MM.1S (cell line): ENCODE results near the gene PIK3C3.

Experiments
- DNase-seq: peaks from one replicate; pipeline ENCODE4 v3.0.0-alpha.2; 2015
- H2AFZ ChIP-seq: fragments of 300-600 bp; sonication (generic); 2 replicates; pipeline ENCODE4 v1.6.0; 2016; ENCODE audit warnings: antibody characterized with exemption, low read length
- H3F3A ChIP-seq: fragments of 300-600 bp; sonication (generic); 2 replicates; pipeline ENCODE4 v1.6.1; 2016; ENCODE audit warnings: mild to moderate bottlenecking, antibody characterized with exemption, low read length, moderate library complexity, mixed read lengths; ENCODE audit not compliant: insufficient read depth
- H3K27ac ChIP-seq: fragments of 300-600 bp; sonication (generic); 2 replicates; pipeline ENCODE4 v1.5.1; 2016; ENCODE audit warnings: mild to moderate bottlenecking, low read length
- H3K27me3 ChIP-seq: fragments of 300-600 bp; sonication (generic); replicated peaks from 2 replicates; pipeline ENCODE4 v1.6.0; 2016; ENCODE audit warnings: low read length; ENCODE audit not compliant: insufficient read depth
- H3K36me3 ChIP-seq: fragments of 300-600 bp; sonication (generic); replicated peaks from 2 replicates; pipeline ENCODE4 v1.6.1; 2016; ENCODE audit warnings: mild to moderate bottlenecking, low read length, mixed read lengths; ENCODE audit not compliant: insufficient read depth
- H3K4me1 ChIP-seq: fragments of 300-600 bp; sonication (generic); 2 replicates; pipeline ENCODE4 v1.6.1; 2016; ENCODE audit warnings: low read length, mixed read lengths
- H3K4me2 ChIP-seq: fragments of 300-600 bp; sonication (generic); 2 replicates; pipeline ENCODE4 v1.6.0; 2016; ENCODE audit warnings: low read depth, low read length
- H3K4me3 ChIP-seq: fragments of 300-600 bp; sonication (generic); 2 replicates; pipeline ENCODE4 v1.5.1; 2016; ENCODE audit warnings: low read length, mixed read lengths
- H3K79me2 ChIP-seq: fragments of 300-600 bp; sonication (generic); 2 replicates; pipeline ENCODE4 v1.6.1; 2016; ENCODE audit warnings: mixed run types, low read length, mixed read lengths
- H3K9ac ChIP-seq: fragments of 300-600 bp; sonication (generic); 2 replicates; pipeline ENCODE4 v1.6.1; 2016; ENCODE audit warnings: low read length, mixed read lengths
- H3K9me2 ChIP-seq: fragments of 300-600 bp; sonication (generic); replicated peaks from 2 replicates; pipeline ENCODE4 v1.6.1; 2016; ENCODE audit warnings: mild to moderate bottlenecking, low read length, mixed read lengths; ENCODE audit not compliant: insufficient read depth
- H3K9me3 ChIP-seq: fragments of 300-600 bp; sonication (generic); replicated peaks from 2 replicates; pipeline ENCODE4 v1.6.1; 2016; ENCODE audit warnings: mild to moderate bottlenecking, low read length, mixed read lengths; ENCODE audit not compliant: insufficient read depth
- H4K20me1 ChIP-seq: fragments of 300-600 bp; sonication (generic); 2 replicates; pipeline ENCODE4 v1.6.1; 2016; ENCODE audit warnings: mild to moderate bottlenecking, low read length, moderate library complexity, mixed read lengths; ENCODE audit not compliant: insufficient read depth
- EZH2 ChIP-seq: fragments of 300-600 bp; sonication (generic); optimal IDR thresholded peaks from 2 replicates; pipeline ENCODE3; 2017; ENCODE audit warnings: low read depth, mild to moderate bottlenecking, antibody characterized with exemption, low read length, mixed read lengths
- EZH2phosphoT487 ChIP-seq: fragments of 300-600 bp; sonication (generic); IDR thresholded peaks from 2 replicates; pipeline ENCODE4 v1.6.1; 2018; ENCODE audit warnings: antibody characterized with exemption, low read length
- TF ChIP-seq, protein P1 (sequence below): fragments of 300-600 bp; sonication (generic); IDR thresholded peaks from 2 replicates; pipeline ENCODE4 v1.5.1; 2016; ENCODE audit warnings: antibody characterized with exemption, low read length, mixed read lengths

PIK3C3 gene

DNA sequence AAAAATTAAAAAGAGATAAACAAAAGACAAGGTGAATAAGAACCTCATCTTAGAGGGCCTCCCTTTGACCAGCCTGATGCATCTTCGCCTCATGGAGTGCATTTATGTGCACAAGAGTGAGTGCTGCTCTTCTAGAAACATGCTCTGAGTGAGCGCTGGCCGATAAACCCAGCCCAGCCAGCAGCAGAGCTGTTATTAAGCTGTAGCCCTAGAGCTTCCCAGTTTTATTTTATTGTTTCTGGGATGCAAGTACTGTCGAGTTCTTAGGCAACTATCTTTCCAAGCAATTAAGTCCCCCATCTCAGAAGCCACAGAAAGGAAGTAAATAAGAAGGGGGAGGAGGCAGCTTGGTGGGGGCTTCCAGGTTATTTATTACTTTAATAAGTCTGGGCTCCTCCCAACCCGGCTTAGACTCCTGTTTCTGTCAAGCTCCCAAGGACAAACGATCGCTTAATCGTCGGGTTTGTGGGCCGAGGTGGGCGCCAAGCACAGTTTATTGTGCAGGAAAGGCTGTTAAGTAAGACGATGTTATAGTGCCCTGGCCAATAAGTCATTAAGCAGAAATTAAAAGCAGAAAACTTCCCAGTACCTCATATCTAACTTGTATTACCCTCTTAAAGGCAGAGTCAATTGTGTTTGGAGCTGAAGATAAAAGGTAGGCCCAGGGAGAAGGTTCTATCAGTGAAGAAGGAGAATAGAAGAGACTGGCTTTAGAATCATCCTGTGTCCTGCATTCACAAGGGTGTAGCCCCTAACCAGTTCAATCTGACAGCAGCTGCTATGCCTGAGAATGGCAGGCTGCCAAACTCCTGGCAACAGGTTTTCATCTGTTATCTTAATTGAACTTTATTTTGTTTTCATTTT is 176.3 kb downstream of the PIK3C3 start:
- Histone ChIP-seq H3K4me1 (no peaks in the 10 kb centered on the region), H3K9ac (no peak overlapping the region), H3K4me2 (no peak overlapping the region), H3K79me2 (no peaks in the 10 kb centered on the region), H3K4me3 (no peak overlapping the region), H3K9me2 (no peaks in the 10 kb centered on the region), H2AFZ (no peak overlapping the region), H3K9me3 (no peaks in the 10 kb centered on the region), H4K20me1 (no peaks in the 10 kb centered on the region), H3F3A (no peaks in the 10 kb centered on the region), H3K27me3 (no peaks in the 10 kb centered on the region), H3K27ac (no peak overlapping the region), H3K36me3 (no peaks in the 10 kb centered on the region)
- DNase-seq: no peak
- TF ChIP-seq, protein P1, sequence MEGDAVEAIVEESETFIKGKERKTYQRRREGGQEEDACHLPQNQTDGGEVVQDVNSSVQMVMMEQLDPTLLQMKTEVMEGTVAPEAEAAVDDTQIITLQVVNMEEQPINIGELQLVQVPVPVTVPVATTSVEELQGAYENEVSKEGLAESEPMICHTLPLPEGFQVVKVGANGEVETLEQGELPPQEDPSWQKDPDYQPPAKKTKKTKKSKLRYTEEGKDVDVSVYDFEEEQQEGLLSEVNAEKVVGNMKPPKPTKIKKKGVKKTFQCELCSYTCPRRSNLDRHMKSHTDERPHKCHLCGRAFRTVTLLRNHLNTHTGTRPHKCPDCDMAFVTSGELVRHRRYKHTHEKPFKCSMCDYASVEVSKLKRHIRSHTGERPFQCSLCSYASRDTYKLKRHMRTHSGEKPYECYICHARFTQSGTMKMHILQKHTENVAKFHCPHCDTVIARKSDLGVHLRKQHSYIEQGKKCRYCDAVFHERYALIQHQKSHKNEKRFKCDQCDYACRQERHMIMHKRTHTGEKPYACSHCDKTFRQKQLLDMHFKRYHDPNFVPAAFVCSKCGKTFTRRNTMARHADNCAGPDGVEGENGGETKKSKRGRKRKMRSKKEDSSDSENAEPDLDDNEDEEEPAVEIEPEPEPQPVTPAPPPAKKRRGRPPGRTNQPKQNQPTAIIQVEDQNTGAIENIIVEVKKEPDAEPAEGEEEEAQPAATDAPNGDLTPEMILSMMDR: no peak
- TF ChIP-seq EZH2phosphoT487: no peak
- TF ChIP-seq EZH2: no peak

DNA sequence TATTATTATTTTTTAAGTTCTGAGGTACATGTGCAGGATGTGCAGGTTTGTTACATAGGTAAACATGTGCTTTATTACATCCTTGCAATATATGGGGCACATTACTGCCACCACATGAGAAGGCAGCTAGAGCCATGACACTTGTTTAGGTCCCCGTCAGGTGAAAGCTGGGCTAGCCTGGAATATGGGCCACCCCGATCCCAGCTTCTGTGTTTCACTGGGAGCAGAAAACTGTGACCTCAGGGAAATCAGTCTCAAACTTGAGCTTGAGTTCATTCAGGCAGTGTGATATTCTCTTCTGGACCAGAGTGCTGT is 176.9 kb downstream of the PIK3C3 start:
- Histone ChIP-seq H3K9me3 (no peaks in the 10 kb centered on the region), H3K27me3 (no peaks in the 10 kb centered on the region), H3K9me2 (no peaks in the 10 kb centered on the region), H3K4me1 (no peaks in the 10 kb centered on the region), H3K4me2 (no peak overlapping the region), H2AFZ (no peak overlapping the region), H3K4me3 (no peak overlapping the region), H4K20me1 (no peaks in the 10 kb centered on the region), H3K79me2 (no peaks in the 10 kb centered on the region), H3K9ac (no peak overlapping the region), H3K27ac (no peak overlapping the region), H3K36me3 (no peaks in the 10 kb centered on the region), H3F3A (no peaks in the 10 kb centered on the region)
- no peak for TF ChIP-seq EZH2phosphoT487
- DNase-seq: no peak
